GM21619 (cell line): ENCODE measurements around the gene IL15.
A peak's percentile ranks its signal among the peaks of the same experiment; 100 is the strongest.
"Not testable (repeated sequence)": the region's sequence is repeated elsewhere in the genome, so short reads cannot be mapped to it uniquely, and the experiment has no call there.

ENCODE experiments used
- ATAC-seq: cut with Tn5 transposase; IDR thresholded peaks from one replicate; pipeline ENCODE4 v1.9.1; 2021; ENCODE audit not compliant: unreplicated experiment

Gene IL15

DNA sequence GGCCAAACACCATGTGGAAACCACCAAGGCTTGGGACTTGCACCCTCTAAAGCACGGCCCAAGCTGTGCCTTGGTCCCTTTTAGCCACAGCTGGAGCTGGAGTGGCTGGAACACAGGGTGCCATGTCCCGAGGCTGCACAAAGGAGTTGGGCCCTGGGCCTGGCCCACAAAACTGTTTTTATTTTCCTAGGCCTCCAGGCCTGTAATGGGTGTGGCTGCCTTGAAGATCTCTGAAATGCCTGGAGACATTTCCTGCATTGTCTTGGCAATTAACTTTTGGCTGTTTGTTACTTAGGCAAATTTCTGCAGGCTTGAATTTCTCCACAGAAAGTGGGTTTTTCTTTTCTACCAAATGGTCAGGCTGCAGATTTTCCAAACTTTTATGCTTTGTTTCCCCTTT lies 55.7 kb downstream of the IL15 start:
- no peak for ATAC-seq

DNA sequence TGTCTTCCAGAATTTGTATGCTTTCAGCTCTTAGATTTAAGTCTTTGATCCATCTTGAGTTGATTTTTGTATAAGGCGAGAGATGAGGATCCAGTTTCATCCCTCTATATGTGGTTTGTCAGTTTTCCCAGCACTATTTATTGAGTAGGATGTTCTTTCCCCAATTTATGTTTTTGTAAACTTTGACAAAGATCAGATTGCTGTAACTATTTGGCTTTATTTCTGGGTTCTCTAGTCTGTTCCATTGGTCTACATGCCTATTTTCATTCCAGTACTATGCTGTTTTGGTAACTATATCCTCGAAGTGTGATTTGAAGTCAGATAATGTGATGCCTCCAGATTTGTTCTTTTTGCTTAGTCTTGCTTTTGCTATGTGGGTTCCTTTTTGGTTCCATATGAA lies 60.7 kb downstream of the IL15 start:
- no peak for ATAC-seq

DNA sequence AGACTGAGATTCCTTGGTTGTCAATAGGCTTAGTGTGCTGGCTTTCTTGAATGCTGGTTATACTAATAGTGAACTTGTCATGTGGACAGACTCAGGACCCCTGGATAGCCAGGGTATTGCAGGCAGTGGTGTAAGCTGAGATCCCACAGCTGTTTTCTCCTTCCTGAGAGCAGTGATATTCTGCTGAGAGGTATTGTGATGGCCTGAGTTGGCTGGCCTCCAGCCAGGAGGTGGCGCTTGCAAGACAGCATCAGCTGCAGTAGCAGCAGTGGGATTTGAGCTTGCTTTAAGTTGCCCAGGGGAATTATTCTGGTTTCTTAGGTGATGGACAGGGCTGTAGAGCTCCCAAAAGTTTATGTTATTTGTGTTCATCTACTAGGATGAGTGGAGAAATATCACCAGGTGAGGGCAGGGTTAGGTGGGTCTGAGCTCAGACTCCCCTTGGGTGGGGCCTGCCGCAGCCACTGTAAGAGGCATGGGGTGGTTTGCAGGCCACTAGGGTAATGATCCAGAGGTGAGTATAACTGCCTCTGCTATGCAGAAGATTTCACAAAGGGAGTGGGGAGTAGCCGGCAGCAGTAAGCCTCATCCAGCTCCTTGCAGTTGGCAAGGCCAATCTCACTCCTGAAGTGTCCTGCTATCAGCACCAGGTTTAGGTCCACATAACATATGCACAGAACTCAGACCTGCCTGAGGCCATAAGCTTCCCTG lies 66.2 kb downstream of the IL15 start:
- no peak for ATAC-seq

DNA sequence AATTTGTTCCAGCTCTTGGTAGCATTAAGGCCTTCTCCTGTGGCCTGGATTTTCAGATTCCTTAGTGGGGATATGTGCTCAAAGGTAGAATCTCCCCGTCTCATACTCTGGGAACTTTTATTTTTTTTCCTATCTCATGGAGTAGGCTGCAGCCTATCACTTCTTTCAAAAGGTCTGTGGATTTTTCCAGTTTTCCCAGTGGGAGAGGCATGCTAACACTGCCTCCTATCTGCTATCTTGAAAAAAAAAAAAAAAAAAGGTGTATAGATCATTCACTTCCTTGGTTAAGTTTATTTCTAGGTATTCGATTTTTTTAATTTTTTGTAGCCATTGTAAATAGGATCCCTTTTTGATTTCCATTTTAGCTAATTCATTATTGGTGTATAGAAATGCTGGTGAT lies 67.1 kb downstream of the IL15 start:
- no peak for ATAC-seq

DNA sequence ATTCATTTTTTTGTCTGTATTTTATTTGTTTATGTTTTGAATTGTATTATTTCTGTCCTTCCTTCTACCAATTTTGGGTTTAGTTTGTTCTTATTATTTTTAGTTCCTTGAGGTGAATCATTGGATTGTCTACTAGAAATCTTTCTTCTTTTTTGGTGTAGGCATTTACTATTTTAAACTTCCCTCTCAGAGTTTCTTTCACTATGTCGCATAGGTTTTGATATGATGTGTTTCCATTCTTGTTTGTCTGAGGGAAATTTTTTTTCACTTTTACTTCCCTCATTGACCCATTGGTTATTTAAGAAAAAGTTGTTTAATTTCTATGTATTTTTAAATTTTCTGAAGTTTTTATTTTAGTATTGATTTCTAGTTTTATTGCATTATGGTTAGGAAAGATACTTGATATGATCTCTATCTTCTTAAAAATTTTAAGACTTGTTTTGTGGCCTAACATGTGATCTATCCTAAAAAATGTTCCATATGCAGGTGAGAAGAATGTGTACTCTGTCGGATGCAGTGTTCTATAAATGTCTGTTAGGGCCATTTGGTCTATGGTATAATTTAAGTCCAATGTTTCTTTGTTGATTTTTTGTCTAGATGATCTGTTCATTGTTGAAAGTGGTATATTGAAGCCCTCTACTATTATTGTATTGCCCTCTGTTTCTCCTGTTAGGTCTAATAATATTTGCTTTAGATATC lies 68.8 kb downstream of the IL15 start:
- peak; percentile 63 for ATAC-seq

DNA sequence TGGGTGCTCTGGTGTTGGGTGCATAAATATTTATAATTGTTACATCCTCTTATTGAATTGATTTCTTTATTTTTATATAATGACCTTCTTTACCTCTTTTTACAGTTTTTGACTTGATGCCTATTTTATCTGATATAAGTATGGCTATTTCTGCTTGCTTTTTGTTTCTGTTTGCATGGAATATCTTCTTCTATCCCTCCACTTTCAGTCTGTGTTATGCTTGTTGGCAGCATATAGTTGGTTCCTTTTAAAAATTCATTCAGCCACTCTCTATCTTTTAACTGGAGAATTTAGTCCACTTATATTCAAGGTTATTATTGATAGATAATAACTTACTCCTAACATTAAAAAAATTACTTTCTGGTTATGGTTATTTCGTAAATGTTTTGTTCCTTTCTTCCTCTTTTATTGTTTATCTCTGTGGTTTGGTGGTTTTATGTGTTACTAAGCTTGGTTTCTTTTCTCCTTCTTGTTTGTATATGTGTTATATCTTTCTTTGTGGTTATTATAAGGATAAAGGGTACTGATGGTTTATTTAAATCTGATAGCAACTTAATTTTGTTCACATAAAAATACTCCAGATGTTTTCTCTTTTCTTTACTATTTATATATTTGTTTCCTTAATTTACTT lies 69.5 kb downstream of the IL15 start:
- peak; percentile 64 for ATAC-seq

DNA sequence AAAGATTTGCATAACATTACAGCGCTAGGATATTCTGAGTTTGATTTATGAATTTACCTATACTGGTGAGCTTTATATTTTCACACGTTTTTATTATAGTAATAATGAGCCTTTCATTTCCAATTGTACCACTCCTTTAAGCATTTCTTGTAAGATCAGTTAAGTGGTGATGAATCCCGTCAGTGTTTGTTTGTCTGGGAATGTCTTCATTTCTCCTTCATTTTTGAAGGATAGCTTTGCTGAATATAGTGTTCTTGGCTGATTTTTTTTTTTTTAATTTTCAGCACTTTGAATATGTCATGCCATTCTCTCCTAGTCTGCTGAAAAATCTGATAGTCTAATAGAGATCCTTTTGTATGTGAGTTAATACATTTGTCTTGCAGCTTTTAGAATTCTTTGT lies 70.1 kb downstream of the IL15 start:
- peak; percentile 6 for ATAC-seq

DNA sequence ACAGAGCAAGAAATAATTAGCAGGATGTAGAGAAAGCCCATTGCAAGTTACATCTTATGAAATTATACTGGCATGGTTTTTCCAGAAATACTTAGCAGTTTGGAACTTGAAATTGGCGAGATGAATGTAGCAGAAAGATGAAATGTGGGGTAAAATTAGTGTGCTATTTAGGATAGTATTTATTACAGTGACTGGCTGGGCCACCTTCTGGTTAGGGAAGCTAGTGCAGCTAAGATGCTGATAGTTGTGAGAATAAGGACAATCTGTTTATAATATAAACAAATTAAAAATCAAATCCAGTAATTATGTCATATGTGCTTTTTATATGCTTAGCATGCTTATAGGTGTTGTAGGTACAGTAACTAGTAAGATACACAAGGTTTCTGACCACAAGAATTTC lies 74.8 kb downstream of the IL15 start:
- ATAC-seq, result peak; percentile 55

DNA sequence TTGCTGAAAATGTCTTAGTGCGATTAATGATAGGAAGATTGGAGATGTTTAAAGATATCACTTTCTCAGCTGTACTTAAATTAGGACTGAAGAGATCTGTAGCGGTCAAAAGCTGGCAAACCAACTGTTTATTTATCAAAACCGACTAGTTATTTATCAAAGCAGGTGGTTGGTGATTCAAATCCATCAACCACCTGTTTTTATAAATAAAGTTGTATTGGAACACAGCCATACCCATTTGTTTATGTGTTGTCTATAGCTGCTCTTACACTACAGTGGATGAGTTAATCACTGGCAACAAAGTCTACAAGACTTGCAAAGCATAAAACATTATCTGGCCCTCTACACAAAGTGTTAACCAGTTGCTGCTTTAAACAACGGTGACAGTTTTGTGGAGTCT lies 76.8 kb downstream of the IL15 start:
- ATAC-seq, result no peak

DNA sequence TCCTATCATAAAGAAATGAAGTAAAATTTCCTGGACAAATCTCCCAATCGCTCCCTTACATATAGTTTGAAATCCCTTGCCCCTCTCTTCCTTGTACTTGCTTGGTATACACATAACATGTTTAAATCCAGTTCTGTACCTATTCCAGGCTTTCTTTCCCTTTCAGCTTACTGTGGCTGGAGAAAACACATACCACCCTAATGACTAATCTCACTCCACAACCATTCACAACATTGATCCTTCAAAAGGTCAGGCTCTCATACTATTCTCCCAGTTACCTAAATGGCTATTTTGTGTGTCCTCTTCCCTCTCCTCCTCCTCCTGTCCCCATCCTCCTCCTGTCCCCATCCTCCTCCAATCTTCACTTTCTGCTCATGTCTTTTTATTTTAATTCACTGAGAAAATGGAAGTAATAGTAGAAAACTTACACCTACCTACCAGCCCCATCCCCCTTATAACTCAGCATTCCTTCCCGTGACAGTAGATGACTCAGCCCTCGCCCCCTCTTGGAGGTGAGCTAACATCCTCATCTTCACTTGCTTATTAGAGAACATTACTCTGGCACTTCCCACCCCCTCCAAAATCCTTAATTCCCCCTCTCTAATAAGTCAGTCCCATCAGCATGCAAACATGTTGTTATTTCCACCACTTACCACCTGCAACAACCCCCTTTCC lies 77.5 kb downstream of the IL15 start:
- no peak for ATAC-seq

DNA sequence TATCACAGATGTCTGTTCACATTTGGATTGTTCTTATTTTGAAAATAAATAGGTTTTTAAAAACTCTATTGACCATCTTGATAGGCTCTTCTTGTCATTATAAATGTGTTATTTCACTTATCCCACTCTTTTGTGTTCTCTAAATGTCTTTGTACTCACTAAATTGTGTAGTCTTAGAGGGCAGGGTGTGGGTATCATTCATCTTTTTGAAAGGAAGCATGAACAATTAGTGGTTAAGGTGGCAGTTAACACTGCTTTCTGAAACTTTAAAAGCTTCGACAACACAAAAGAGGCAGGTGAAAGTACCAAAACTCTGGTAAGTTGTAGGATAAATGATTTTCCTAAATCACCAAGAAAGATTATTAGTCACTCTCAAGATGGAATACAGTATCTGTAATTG lies 83.2 kb downstream of the IL15 start:
- no peak for ATAC-seq

DNA sequence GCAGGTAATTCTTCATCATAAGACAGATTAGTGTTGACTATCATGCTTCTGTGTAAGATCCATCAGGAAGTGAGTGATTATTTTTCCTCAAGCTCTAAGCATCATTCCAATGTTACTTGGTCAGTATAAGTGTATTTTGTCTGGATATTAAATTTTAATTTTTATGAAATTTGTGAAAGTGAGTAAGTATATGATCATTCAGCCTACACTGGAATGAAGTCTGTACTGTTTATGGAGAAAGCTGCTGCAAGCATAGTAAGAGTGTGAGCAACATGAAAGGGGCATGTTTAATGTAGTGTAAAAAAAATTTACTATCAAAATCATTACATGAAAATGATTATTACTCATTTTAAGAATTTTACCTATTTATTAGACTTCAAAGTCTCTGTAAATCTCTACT lies 84.8 kb downstream of the IL15 start:
- no peak for ATAC-seq

DNA sequence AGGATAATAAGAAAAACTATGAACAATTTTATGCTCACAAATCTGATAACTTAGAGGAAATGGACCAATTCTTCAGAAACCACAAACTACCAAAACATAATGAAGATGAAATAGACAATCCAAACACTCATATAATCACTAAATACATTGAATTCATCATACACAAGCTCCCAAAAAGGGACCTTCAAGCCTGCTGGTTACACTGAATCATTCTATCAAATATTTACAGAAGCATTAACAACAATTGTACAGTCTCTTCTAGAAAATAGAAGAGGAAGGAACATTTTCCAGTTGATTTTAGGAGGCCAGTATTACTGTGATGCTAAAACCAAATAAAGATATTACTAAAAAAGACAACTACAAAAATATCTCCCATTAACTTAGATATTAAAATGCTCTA lies 88.3 kb downstream of the IL15 start:
- ATAC-seq, result no peak

DNA sequence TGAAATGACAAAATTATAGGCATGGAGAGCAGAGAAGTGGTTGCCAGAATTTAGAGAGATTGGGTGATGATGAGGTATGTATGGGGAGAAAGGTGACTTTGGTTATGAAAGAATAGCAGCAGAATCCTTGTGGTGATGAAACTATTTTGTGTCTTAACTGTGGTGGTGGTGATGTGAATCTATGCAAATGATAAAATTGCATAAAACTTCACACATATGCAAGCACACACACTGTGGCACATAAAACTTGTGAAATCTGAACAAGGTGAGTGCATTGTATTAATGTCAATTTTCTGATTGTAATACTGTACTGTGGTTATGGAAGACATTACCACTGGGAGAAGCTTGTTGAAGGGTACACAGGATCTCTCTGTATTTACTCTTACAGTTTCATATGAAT lies 91.0 kb downstream of the IL15 start:
- ATAC-seq, result no peak

DNA sequence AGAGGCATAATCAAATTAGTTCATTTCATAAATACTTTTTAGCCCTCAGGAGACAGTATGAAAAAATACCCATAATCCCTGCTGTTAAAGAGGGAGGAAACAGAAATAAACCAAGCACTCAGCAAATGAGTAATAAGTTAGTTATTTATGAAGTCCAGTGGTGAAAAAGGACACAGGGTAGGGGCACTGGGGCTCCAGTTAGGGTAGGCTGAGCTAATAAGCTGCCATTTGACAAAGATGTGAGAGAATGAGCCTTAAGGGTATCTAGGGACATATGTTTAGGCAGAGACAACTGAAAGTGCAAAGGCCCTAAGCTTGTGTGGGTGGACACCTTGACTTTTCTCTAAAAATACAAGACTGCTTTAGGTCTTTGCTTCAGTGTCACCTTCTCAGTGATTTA lies 94.4 kb downstream of the IL15 start:
- peak; percentile 51 for ATAC-seq

DNA sequence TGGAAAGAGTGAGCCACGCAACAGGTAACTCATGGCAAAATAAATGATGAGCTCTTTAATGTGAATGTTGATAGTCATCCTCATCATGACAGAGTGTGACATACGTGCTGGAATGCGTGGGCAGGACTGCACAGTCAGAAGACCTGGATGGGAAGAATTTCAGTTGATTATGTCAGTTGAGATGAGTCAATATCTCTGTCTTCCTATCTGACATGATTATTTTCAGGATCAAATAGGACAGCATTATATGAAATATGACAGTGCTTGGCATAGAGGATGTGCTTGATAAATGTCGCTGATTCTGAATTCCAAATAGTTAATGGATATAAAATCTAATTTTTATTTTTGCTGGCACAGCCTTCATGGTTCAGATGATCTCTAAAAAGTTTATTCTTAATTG lies 95.1 kb downstream of the IL15 start:
- ATAC-seq, result no peak

DNA sequence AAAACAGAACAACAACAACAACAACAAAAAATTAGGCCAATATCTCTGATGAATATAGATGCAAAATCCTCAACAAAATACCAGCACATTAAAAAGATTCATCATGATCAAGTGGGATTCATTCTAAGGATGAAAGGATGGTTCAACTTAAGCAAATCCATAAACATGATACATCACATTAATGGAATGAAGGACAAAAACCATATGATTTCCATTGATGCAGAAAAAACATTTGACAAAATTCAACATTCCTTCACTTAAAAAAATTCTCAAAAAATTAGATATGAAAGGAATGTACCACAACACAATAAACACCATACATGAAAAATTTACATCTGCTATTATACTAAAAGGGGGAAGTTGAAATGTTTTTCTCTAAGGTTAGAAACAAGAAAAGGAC lies 103.3 kb downstream of the IL15 start:
- ATAC-seq, result no peak

DNA sequence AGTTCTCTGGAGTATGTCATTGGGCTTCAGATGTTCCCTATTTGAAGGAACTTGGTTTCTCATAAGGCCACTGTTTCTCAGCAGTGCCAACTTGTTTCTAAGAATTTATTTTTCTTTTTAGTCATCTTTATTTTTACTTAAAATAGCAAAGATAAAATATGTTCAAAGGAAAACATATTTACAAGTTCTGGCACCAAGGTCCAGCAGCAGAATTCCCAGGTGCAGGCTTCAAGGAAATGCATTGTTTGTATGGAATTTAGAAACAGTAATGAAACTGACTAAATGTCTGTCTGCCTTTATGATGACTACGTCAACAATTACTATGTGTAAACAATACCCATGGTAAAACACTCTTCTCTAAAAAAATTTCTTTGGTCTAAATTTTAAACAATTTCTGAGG lies 109.6 kb downstream of the IL15 start:
- no peak for ATAC-seq

DNA sequence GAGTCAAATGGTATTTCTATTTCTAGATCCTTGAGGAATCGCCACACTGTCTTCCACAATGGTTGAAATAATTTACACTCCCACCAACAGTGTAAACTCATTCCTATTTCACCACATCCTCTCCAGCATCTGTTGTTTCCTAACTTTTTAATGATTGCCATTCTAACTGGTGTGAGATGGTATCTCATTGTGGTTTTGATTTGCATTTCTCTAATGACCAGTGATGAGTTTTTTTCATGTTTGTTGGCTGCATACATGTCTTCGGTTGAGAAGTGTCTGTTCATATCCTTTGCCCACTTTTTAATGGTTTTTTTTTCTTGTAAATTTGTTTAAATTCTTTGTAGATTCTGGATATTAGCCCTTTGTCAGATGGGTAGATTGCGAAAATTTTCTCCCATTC lies 115.4 kb downstream of the IL15 start:
- not testable (repeated sequence) for ATAC-seq

DNA sequence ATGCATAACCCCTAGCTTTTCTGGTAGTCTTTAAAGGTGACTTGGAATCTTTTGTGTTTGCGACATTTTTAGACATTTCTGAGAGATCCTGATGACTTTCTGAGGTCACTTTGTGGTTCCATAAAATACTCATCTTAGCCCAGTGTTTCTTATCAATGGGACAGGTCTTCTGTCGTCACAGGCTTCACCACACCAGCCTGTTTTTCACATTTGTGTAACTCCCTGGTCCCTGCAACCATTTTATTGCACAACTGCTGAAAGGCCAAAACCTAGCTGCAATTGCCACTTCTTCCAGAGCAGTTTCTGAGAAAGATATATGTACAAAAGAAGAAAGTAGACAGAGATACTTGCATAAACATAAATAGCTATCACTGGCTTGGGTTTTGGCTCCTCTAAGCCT lies 120.9 kb downstream of the IL15 start:
- no peak for ATAC-seq

DNA sequence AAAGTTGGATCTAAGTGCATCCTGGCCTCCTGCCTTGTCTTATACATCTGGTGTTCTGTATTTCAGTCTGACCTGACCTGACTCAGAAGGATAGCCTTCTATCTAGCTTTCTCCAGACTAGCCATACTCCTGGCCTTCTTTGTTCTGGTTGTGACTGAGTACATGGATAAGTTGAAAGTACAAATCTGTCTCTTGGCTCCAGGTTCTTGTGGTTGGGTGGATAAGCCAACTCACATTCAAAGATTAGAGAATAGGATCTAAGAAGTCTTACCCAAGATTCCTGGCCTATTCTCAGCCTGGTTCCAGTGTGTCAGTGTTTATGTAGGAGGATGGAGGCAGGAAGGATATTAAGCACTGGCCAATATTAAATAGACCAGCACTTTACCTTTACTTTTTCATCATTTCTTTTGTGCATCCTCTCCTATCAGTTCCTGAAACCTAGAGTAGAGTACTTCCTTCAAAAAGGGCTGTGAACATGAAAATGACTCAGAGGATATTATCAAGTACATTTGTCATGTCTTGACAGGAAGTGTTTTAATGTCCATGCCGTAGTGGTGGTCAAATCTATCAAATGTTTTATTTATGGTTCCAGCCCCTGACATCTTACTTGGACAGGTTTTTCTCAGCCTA lies 123.5 kb downstream of the IL15 start:
- ATAC-seq, result no peak
